ENCODE results near the gene CENPH.

- TF ChIP-seq SMAD3 (CRISPR knock-in tag; IDR thresholded peaks at IDR 0.05; ENCODE audit: borderline replicate concordance), result 0 out of 2 replicates have a peak, but pooled peaks have one; percentile 16
- TF ChIP-seq CTCF (IDR thresholded peaks at IDR 0.05), result no peak
- TF ChIP-seq USF1 (CRISPR knock-in tag; IDR thresholded peaks at IDR 0.05), result 0 out of 2 replicates have a peak, but pooled peaks have one; percentile 22
- peak; percentile 95 for TF ChIP-seq SP1 (CRISPR knock-in tag; conservative IDR thresholded peaks at IDR 0.05)
- peak; percentile 41; the same call in 1 of the 2 replicates for TF ChIP-seq NFE2L1 (CRISPR knock-in tag; IDR thresholded peaks at IDR 0.05)
- TF ChIP-seq GABPB1 (CRISPR knock-in tag; IDR thresholded peaks at IDR 0.05), result peak; percentile 53
- no peak for TF ChIP-seq PRDM15 (CRISPR knock-in tag; IDR thresholded peaks at IDR 0.05)
- TF ChIP-seq CBFB (CRISPR knock-in tag; IDR thresholded peaks at IDR 0.05; ENCODE audit: low read depth), result 0 out of 2 replicates have a peak, but pooled peaks have one; percentile 74
- TF ChIP-seq JUN (CRISPR knock-in tag; IDR thresholded peaks at IDR 0.05), result no peak
- peak; percentile 84 for TF ChIP-seq MAX (CRISPR knock-in tag; IDR thresholded peaks at IDR 0.05)
- no peak for TF ChIP-seq NFYB (CRISPR knock-in tag; conservative IDR thresholded peaks at IDR 0.05; ENCODE audit: low read depth)
- no peak for TF ChIP-seq IRF2 (CRISPR knock-in tag; IDR thresholded peaks at IDR 0.05; ENCODE audit: borderline replicate concordance, low read depth)
- no peak for TF ChIP-seq ZNF512 (CRISPR knock-in tag; IDR thresholded peaks at IDR 0.05; ENCODE audit: borderline replicate concordance)
Measured at GRCh38 chr5:69189162-69190086, at the start of gene CENPH.

All from WTC11 (cell line).